HG03442 (cell line): ENCODE data around the gene GPHN.
"Not testable (repeated sequence)": the region's sequence is repeated elsewhere in the genome, so short reads cannot be mapped to it uniquely, and the experiment has no call there.

Source experiments
- ATAC-seq: cut with Tn5 transposase; IDR thresholded peaks from one replicate; pipeline ENCODE4 v1.9.1; 2021; ENCODE audit warnings: mild to moderate bottlenecking, moderate library complexity; ENCODE audit not compliant: unreplicated experiment

GPHN gene

GRCh38 chr14:66501592-66501991 is 6.4 kb upstream of the GPHN start:
- ATAC-seq = no peak

DNA sequence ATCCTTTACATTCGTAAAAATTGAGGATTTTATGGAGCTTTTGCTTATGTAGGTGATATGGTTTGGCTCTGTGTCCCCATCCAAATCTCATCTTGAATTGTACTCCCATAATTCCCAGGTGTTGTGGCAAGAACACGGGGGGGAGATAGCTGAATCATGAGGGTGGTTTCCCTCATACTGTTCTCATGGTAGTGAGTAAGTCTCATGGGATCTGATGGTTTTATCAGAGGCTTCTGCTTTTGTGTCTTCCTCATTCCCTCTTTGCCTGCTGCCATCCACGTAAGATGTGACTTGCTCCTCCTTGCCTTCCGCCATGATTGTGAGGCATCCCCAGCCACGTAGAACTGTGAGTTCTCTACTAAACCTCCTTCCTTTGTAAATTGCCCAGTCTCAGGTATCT is 5.1 kb upstream of the GPHN start:
- not testable (repeated sequence) for ATAC-seq

DNA sequence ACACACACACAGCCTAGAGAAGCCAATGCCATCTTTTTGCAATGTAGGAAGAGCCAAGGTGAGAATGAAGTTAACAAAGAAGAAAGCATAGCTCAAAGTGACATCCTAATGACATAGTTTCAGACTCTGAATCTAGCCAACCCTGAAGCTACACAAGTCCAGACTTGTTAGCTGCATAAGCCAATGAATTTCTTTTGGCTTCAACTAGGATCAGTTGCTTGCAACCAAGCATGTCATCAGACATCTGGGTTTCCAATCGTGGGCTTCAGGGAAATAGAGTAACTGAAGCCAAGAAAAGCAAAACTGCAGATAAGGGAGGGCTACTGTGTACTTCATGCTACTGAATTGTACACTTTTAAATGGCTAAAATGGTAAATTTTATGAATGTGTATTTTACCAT is 4.4 kb upstream of the GPHN start:
- no peak for ATAC-seq

DNA sequence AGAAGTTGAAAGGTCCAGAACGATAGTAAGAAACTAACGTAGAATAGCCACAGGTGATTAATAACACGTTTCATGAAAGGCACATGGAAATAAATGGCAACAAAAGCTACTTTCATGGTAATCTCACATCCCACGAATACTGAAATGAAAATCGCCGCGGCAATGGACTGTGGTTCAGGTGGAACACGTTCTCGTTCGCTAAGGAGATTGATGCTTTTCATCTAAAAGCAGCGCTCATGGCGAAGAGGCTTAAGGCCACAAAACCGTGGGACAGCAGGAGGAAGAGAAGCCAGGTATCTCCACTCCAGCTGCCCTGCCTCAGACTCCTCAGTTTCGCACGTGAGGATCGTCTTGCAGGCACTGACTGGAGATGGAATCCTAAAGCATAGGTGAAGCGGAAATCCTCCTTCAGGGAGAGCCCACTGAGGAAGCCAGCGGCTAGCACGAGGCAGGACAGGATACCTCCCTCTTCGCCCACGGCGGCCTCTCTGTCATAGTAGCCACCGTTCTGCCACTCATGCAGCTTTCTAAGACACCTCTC is 696 bp upstream of the GPHN start:
- ATAC-seq = no peak

- no peak for ATAC-seq
These were observed 549 bp downstream of the GPHN start for GRCh38 chr14:66508547-66508845.

DNA sequence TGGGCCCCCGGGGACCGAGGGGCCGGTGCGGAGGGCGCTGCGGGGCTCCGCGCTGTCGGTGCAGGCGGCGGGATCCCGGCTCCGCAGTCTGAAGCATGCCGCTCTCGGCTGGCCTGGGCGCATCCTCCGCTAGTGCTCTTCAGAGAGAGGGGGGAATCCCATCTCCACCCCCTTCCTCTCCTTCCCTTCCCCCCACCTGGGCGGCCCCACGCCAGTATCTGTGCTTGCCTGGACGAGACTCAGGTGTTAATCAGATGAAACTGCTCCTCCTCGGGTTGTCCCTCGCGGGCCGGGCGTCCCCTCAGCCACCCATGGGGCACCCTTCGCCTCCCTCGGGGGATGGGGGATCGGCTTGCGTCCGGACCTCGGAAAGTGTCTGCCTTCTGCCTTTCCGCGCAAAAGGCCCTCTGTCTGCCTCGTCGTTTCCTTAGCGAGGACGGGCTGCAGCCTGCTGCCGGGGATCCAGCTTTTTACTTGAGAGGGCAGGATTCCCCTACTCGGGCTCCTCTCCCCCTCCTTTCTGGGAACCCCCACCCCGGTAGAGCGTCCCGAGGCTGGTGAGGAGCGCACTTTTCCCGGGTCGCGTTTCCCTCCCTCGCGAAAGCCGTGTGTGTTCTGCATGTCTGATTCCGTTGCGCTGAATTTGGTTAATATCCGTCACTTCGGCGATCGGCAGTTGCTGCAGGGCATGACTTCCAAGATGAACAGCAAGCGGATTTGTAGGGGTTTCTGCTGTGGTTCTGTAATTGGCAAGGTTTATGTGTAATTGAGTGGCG is 1.1 kb downstream of the GPHN start:
- ATAC-seq = no peak

DNA sequence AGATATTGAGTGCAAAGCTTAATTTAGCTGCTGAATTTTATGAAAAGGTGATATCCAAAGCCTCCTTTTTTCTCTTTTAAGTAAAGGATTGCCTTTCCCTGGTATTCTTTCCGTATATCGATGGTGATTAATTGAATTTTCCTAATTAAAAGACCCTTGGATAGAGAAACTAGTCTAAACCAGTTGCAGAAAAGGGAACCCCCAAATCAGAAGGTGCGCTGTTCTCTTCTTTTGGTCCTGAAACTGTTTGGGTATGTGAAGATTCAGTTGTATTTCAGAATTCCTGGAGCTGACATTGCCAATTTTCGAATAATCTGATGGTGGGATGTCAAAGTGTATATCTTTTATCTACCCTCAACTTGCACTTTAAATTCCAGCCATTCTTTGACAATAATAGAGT is 1.9 kb downstream of the GPHN start:
- ATAC-seq = no peak

GRCh38 chr14:66511849-66512248 is 3.9 kb downstream of the GPHN start:
- ATAC-seq = no peak

GRCh38 chr14:66514213-66514612 is 6.3 kb downstream of the GPHN start:
- ATAC-seq = no peak

- no peak for ATAC-seq
These were observed 22.6 kb downstream of the GPHN start for GRCh38 chr14:66530526-66530925.

- no peak for ATAC-seq
These were observed 31.1 kb downstream of the GPHN start for GRCh38 chr14:66539034-66539433.

DNA sequence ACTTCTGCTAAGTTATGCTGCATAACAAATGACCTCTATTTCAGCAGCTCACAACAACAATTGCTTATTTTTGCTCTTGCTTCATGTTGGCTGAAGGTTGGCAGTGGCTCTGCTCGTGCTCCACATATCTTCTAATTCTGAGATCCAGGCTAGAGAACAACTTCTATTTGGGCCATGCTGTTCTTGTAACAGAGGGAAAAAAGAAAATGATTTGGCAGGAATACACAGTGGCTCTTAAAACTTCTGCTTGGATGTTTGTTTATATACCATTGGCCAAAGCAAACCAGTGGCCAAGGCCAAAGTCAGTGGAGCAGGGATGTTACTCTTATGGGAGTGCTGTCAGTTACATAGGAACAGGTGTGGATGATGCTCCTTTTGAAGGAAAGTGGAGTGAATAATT is 32.1 kb downstream of the GPHN start:
- ATAC-seq = no peak

DNA sequence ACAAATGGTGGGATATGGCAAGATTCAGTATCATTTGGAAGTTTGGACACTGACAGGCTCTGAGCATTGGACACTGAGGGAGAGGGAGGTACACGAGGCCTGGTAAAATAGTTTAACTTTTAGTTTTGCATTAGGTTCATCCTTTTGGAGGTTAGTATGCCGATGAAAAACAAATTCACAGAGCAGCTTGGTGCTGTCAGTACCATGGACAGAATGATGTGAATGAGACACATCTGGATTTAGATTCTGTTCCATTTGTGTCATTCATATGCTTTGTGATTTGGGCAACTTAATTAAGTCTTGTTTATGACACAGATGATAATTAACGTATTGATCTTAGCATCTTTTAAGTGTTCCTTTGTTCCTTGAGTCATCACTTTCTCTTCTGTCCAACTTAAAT is 33.7 kb downstream of the GPHN start:
- no peak for ATAC-seq

GRCh38 chr14:66543996-66544395 is 36.0 kb downstream of the GPHN start:
- ATAC-seq = no peak

DNA sequence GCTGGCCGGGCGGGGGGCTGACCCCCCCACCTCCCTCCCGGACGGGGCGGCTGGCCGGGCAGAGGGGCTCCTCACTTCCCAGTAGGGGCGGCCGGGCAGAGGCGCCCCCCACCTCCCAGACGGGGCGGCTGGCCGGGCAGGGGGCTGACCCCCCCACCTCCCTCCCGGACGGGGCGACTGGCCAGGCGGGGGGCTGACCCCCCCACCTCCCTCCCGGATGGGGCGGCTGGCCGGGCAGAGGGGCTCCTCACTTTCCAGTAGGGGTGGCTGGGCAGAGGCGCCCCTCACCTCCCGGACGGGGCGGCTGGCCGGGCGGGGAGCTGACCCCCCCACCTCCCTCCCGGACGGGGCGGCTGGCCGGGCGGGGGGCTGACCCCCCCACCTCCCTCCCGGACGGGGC is 37.2 kb downstream of the GPHN start:
- ATAC-seq = not testable (repeated sequence)

- ATAC-seq = not testable (repeated sequence)
These were observed 37.8 kb downstream of the GPHN start for GRCh38 chr14:66545751-66546150.

DNA sequence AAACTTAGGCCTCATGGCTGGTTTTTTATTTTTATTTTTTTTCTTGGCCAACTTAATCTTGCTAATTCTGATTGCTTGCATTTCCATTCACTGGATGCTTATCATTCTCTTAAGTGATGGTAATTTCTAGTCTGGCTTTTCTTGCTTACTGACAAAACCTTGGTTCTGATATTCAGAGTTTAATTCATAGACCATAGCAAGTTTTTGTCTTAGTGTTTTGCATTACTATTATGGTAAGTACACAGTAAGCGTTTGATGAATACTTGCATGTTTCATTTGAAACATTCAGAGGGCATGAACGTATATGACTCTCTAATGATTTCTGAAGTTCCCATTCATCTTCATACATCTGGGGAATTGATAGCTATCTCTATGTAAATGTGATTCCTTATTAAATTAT is 55.8 kb downstream of the GPHN start:
- ATAC-seq = no peak

DNA sequence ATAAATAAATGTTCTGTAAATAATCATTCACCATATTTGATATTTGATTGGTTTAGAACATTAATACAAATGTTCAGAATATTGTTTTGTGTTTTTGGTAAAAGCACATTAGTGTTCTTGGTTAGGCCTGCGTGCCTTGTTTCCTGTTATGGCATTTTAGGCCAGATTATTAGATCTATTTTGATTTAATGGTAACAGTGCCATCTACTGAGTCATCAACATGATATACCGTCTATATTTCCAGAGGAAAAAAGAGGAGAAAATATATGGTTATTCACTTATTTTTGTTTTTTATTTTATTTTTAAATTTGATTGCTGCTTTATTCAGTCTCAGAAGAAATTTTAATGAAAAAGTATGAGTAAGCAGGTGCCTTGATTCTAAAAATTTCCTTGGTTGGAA is 60.3 kb downstream of the GPHN start:
- no peak for ATAC-seq

DNA sequence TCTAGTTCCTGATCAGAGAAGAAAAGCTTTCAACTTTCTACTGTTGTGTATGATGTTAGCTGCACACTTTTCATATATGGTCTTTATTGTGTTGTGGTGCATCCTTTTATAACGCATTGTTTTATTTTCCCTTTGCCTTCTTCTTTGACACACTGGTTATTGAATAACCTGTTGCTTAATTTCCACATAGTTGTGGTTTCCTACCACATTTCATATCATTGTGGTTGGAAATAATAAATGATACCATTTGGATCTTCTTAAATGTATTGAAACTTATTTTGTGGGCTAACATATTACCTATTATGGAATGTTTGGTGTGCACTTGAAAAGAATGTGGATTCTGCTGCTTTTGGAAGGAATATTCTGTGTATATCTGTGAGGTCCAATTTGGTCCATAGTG is 64.9 kb downstream of the GPHN start:
- no peak for ATAC-seq

DNA sequence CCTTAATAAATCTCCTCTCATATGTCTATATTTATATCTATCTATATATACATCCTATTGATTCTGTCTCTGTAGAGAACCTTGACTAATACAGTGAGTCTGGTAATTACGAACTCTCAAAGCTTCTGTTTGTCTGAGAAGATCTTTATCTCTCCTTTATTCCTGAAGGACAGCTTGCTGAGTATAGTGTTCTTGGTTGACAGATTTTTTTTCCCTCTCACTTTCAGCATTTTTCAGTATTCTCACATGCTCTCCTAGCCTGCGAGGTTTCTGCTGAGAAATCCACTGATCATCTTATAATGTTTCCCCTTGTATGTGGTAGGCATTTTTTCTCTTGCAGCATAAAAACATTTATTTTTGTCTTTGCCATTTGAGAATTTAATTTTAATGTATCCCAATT is 67.1 kb downstream of the GPHN start:
- ATAC-seq = no peak

GRCh38 chr14:66575939-66576338 is 68.0 kb downstream of the GPHN start:
- no peak for ATAC-seq

DNA sequence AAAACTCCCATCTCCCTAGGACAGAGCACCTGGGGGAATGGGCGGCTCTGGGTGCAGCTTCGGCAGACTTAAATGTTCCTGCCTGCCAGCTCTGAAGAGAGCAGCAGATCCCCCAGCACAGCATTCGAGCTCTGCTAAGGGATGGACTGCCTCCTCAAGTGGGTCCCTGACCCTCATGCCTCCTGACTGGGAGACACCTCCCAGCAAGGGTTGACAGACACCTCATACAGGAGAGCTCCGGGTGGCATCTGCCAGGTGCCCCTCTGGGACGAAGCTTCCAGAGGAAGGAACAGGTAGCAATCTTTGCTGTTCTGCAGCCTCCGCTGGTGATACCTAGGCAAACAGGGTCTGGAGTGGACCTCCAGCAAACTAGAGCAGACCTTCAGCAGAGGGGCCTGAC is 79.8 kb downstream of the GPHN start:
- ATAC-seq = not testable (repeated sequence)

GRCh38 chr14:66595394-66595793 is 87.4 kb downstream of the GPHN start:
- no peak for ATAC-seq
